ENCODE measurements around the gene KATNA1.
A peak's percentile ranks its signal among the peaks of the same experiment; 100 is the strongest.

The KATNA1 gene

GRCh38 chr6:149566410-149567193, 81.9 kb downstream of the KATNA1 start:
- H3K9ac ChIP-seq (ENCODE audit: low read length in 2 of 2) = peak overlapping the region; percentile 68 to 80
- no peaks in the 10 kb centered on the region for H3K36me3 ChIP-seq (ENCODE audit: control insufficient read depth in 2 of 2, insufficient read depth in 2 of 2, low read length in 2 of 2)
- no peaks in the 10 kb centered on the region for H3K27me3 ChIP-seq (ENCODE audit: control insufficient read depth in 1 of 2, insufficient read depth in 2 of 2, low read length in 2 of 2)
- peak overlapping the region; percentile 69 to 90 for H3K4me3 ChIP-seq (ENCODE audit: low read length in 2 of 2)
- H3K9me3 ChIP-seq (ENCODE audit: control insufficient read depth in 2 of 2, low read length in 2 of 2) = no peaks in the 10 kb centered on the region
- H3K4me1 ChIP-seq (ENCODE audit: control insufficient read depth, insufficient read depth, low read length) = peaks cover 9% of the 10 kb centered on the region
- peak overlapping the region; percentile 82 for H3K27ac ChIP-seq (ENCODE audit: low read length)

- H3K4me1 ChIP-seq (ENCODE audit: control insufficient read depth, insufficient read depth, low read length) = peaks cover 9% of the 10 kb centered on the region
- peak within 1 kb of the TSS; percentile 68 to 80 for H3K9ac ChIP-seq (ENCODE audit: low read length in 2 of 2)
- H3K27ac ChIP-seq (ENCODE audit: low read length) = peak within 1 kb of the TSS; percentile 82
- H3K4me3 ChIP-seq (ENCODE audit: low read length in 2 of 2) = peak within 1 kb of the TSS; percentile 90 to 92
- H3K9me3 ChIP-seq (ENCODE audit: control insufficient read depth in 2 of 2, low read length in 2 of 2) = no peaks in the 10 kb centered on the region
- no peaks in the 10 kb centered on the region for H3K27me3 ChIP-seq (ENCODE audit: control insufficient read depth in 1 of 2, insufficient read depth in 2 of 2, low read length in 2 of 2)
- H3K36me3 ChIP-seq (ENCODE audit: control insufficient read depth in 2 of 2, insufficient read depth in 2 of 2, low read length in 2 of 2) = no peaks in the 10 kb centered on the region
Observed at GRCh38 chr6:149565527-149566409, 82.7 kb downstream of the KATNA1 start, which contains the start of gene GINM1. Gene GINM1, plus strand, starts transcription at chr6:149566375. Its CDS starts 40 bp downstream, at chr6:149566415.

DNA sequence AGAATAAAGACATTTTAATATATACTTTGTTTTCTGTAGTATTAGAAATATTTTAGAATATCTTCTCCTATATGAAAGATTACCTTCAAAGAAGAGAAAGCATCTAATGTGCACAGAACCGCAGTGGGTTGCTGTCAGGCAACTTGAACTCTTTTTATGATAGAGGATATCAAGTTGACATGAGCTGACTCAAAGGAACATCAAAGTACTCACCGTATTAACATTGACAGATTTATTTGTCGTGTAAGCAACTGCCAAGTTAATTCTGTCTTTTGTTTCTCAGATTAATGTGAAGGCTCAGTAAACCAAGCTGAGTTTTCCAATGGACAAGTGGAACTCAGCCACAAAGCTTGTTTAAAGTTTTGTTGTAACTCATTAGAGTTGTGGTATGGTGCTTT, 84.6 kb downstream of the KATNA1 start:
- Histone ChIP-seq H3K9ac (ENCODE audit: low read length in 2 of 2) (no peak overlapping the region), H3K36me3 (ENCODE audit: control insufficient read depth in 2 of 2, insufficient read depth in 2 of 2, low read length in 2 of 2) (no peaks in the 10 kb centered on the region), H3K27ac (ENCODE audit: low read length) (no peak overlapping the region), H3K27me3 (ENCODE audit: control insufficient read depth in 1 of 2, insufficient read depth in 2 of 2, low read length in 2 of 2) (no peaks in the 10 kb centered on the region), H3K4me1 (ENCODE audit: control insufficient read depth, insufficient read depth, low read length) (peaks cover 9% of the 10 kb centered on the region), H3K9me3 (ENCODE audit: control insufficient read depth in 2 of 2, low read length in 2 of 2) (no peaks in the 10 kb centered on the region), H3K4me3 (ENCODE audit: low read length in 2 of 2) (no peak overlapping the region)

- Histone ChIP-seq H3K27me3 (ENCODE audit: control insufficient read depth in 1 of 2, insufficient read depth in 2 of 2, low read length in 2 of 2) (no peaks in the 10 kb centered on the region), H3K4me3 (ENCODE audit: low read length in 2 of 2) (no peak overlapping the region), H3K9ac (ENCODE audit: low read length in 2 of 2) (no peak overlapping the region), H3K9me3 (ENCODE audit: control insufficient read depth in 2 of 2, low read length in 2 of 2) (no peaks in the 10 kb centered on the region), H3K36me3 (ENCODE audit: control insufficient read depth in 2 of 2, insufficient read depth in 2 of 2, low read length in 2 of 2) (no peaks in the 10 kb centered on the region), H3K27ac (ENCODE audit: low read length) (no peak overlapping the region), H3K4me1 (ENCODE audit: control insufficient read depth, insufficient read depth, low read length) (peaks cover 9% of the 10 kb centered on the region)
Observed at GRCh38 chr6:149563203-149563927, 85.1 kb downstream of the KATNA1 start.

- Histone ChIP-seq H3K27me3 (ENCODE audit: control insufficient read depth in 1 of 2, insufficient read depth in 2 of 2, low read length in 2 of 2) (no peaks in the 10 kb centered on the region), H3K9ac (ENCODE audit: low read length in 2 of 2) (no peak overlapping the region), H3K4me1 (ENCODE audit: control insufficient read depth, insufficient read depth, low read length) (no peaks in the 10 kb centered on the region), H3K4me3 (ENCODE audit: low read length in 2 of 2) (no peak overlapping the region), H3K27ac (ENCODE audit: low read length) (no peak overlapping the region), H3K36me3 (ENCODE audit: control insufficient read depth in 2 of 2, insufficient read depth in 2 of 2, low read length in 2 of 2) (no peaks in the 10 kb centered on the region), H3K9me3 (ENCODE audit: control insufficient read depth in 2 of 2, low read length in 2 of 2) (no peaks in the 10 kb centered on the region)
Observed at GRCh38 chr6:149560736-149561135, 87.8 kb downstream of the KATNA1 start.

GRCh38 chr6:149559389-149559788, 89.1 kb downstream of the KATNA1 start:
- no peak overlapping the region for H3K27ac ChIP-seq (ENCODE audit: low read length)
- no peaks in the 10 kb centered on the region for H3K27me3 ChIP-seq (ENCODE audit: control insufficient read depth in 1 of 2, insufficient read depth in 2 of 2, low read length in 2 of 2)
- no peaks in the 10 kb centered on the region for H3K4me1 ChIP-seq (ENCODE audit: control insufficient read depth, insufficient read depth, low read length)
- H3K9me3 ChIP-seq (ENCODE audit: control insufficient read depth in 2 of 2, low read length in 2 of 2) = no peaks in the 10 kb centered on the region
- no peaks in the 10 kb centered on the region for H3K36me3 ChIP-seq (ENCODE audit: control insufficient read depth in 2 of 2, insufficient read depth in 2 of 2, low read length in 2 of 2)
- H3K4me3 ChIP-seq (ENCODE audit: low read length in 2 of 2) = no peak overlapping the region
- no peak overlapping the region for H3K9ac ChIP-seq (ENCODE audit: low read length in 2 of 2)

- Histone ChIP-seq H3K36me3 (ENCODE audit: control insufficient read depth in 2 of 2, insufficient read depth in 2 of 2, low read length in 2 of 2) (no peaks in the 10 kb centered on the region), H3K27ac (ENCODE audit: low read length) (no peak overlapping the region), H3K4me1 (ENCODE audit: control insufficient read depth, insufficient read depth, low read length) (no peaks in the 10 kb centered on the region), H3K9me3 (ENCODE audit: control insufficient read depth in 2 of 2, low read length in 2 of 2) (no peaks in the 10 kb centered on the region), H3K9ac (ENCODE audit: low read length in 2 of 2) (no peak overlapping the region), H3K4me3 (ENCODE audit: low read length in 2 of 2) (no peak overlapping the region), H3K27me3 (ENCODE audit: control insufficient read depth in 1 of 2, insufficient read depth in 2 of 2, low read length in 2 of 2) (no peaks in the 10 kb centered on the region)
Observed at GRCh38 chr6:149558029-149558428, 90.5 kb downstream of the KATNA1 start.

- no peak overlapping the region for H3K9ac ChIP-seq (ENCODE audit: low read length in 2 of 2)
- H3K4me1 ChIP-seq (ENCODE audit: control insufficient read depth, insufficient read depth, low read length) = no peaks in the 10 kb centered on the region
- no peaks in the 10 kb centered on the region for H3K36me3 ChIP-seq (ENCODE audit: control insufficient read depth in 2 of 2, insufficient read depth in 2 of 2, low read length in 2 of 2)
- H3K9me3 ChIP-seq (ENCODE audit: control insufficient read depth in 2 of 2, low read length in 2 of 2) = no peaks in the 10 kb centered on the region
- no peak overlapping the region for H3K4me3 ChIP-seq (ENCODE audit: low read length in 2 of 2)
- no peak overlapping the region for H3K27ac ChIP-seq (ENCODE audit: low read length)
- peaks cover 0 to 5% of the 10 kb centered on the region in 2 donors for H3K27me3 ChIP-seq (ENCODE audit: control insufficient read depth in 1 of 2, insufficient read depth in 2 of 2, low read length in 2 of 2)
Observed at GRCh38 chr6:149551920-149552319, 96.6 kb downstream of the KATNA1 start.

- H3K27ac ChIP-seq (ENCODE audit: low read length) = peak within 1 kb of the TSS; percentile 99
- peak within 1 kb of the TSS; percentile 98 to 100 for H3K4me3 ChIP-seq (ENCODE audit: low read length in 2 of 2)
- H3K4me1 ChIP-seq (ENCODE audit: control insufficient read depth, insufficient read depth, low read length) = peaks cover 18% of the 10 kb centered on the region
- peaks cover 0 to under 1% of the 10 kb centered on the region in 2 donors for H3K36me3 ChIP-seq (ENCODE audit: control insufficient read depth in 2 of 2, insufficient read depth in 2 of 2, low read length in 2 of 2)
- no peaks in the 10 kb centered on the region for H3K9me3 ChIP-seq (ENCODE audit: control insufficient read depth in 2 of 2, low read length in 2 of 2)
- no peaks in the 10 kb centered on the region for H3K27me3 ChIP-seq (ENCODE audit: control insufficient read depth in 1 of 2, insufficient read depth in 2 of 2, low read length in 2 of 2)
- peak within 1 kb of the TSS; percentile 100 for H3K9ac ChIP-seq (ENCODE audit: low read length in 2 of 2)
Observed at GRCh38 chr6:149545754-149546471, 102.6 kb downstream of the KATNA1 start, which contains the start of gene PPIL4. Gene PPIL4, minus strand, starts transcription at chr6:149546043. Its CDS starts 38 bp downstream, at chr6:149546005.

Measured in stomach smooth muscle (tissue), 2 donors.